Measurements from ENCODE around the gene RTF1.
"Not testable (repeated sequence)": the region's sequence is repeated elsewhere in the genome, so short reads cannot be mapped to it uniquely, and the experiment has no call there.

The RTF1 gene

GRCh38 chr15:41435037-41435786 lies 18.3 kb downstream of the RTF1 start:
- no peak for DNase-seq

DNA sequence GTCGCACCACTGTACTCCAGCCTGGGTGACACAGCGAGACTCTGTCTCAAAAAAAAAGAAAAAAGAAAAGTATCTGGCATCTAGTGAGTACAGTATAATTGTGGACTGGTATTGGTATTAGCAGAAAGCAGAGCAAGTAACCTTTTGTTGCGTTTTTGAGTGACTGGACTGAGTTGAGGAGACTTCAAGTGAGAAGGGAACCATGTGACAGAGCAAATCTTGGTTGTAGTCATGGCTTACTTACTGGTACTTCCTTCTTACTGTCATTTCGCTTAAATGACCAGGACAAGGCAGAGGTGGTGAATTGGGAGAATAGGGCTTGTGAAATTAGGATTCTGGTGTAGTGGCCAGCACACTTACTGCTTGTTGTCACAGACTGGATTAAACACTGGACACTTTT lies 20.6 kb downstream of the RTF1 start:
- DNase-seq, result no peak

DNA sequence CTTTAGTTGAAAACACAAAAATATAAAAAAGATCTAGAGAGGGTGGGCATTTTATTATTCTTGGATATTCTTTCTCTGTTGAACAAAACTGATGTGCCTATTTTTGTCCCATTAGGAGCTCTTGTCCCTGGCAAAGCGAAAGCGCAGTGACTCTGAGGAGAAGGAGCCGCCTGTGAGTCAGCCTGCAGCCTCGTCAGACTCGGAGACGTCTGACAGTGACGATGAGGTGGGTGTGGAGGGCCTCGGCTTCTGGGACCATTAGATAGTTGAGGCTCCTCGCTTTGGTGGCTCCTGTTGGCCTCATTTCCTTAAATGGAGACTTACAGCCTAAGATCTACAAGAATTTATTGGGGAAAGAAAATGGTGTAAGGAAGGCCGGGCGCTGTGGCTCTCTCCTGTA lies 21.3 kb downstream of the RTF1 start:
- DNase-seq, result peak in 30 of 58 donors; percentile 0 to 42 (median 10)

- not testable (repeated sequence) for DNase-seq
Measured at GRCh38 chr15:41438745-41439144, 21.9 kb downstream of the RTF1 start.

- no peak for DNase-seq
Measured at GRCh38 chr15:41443275-41443674, 26.4 kb downstream of the RTF1 start.

- no peak for DNase-seq
Measured at GRCh38 chr15:41445399-41445798, 28.5 kb downstream of the RTF1 start.

GRCh38 chr15:41462084-41462795 lies 45.3 kb downstream of the RTF1 start:
- DNase-seq, result no peak

- no peak for DNase-seq
Measured at GRCh38 chr15:41464889-41465580, 48.1 kb downstream of the RTF1 start.

DNA sequence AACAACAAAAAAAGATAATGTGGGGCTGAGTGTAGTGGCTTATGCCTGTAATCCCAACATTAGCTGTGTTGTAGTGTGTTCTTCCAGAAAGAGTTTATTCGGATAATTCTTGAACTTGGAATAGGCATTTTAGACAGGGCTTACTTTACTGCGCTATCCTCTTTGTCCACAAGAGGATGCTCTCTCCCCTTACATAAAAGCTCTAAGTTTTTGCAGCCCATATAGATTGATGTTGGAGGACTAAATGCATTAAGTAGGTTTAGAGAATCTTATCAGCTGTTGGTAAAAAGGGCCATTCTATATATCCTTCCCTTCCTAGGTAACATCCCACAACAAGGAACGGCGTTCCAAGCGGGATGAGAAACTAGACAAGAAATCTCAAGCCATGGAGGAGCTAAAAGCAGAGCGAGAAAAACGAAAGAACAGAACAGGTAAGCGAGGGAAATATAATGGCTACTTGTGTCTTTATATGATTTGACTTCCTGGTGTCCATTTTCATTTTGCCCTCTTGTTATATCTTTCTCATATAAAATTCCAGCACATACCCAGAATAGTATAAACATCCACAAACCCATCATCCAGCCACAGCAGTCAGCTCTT lies 49.0 kb downstream of the RTF1 start:
- no peak for DNase-seq

DNA sequence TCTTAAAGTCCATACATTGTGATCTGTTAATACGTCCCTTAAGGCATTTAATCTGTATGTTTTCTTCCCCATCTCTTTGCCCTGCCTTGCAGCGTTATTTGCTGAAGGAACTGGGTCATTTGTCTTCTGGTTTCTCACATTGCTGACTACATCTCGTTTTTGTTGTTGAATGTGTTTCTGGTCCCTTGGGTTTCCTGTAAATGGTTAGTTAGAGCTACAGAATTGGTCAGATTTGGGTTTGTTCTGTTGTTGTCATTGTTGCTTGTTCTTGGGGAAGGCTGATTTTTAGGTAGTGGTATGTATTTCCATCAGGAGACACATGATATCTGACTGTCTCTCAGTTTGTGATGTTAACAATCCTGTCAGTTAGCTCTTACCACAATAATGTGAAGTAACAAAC lies 49.8 kb downstream of the RTF1 start:
- no peak for DNase-seq

- DNase-seq, result not testable (repeated sequence)
Measured at GRCh38 chr15:41469644-41470043, 52.7 kb downstream of the RTF1 start.

GRCh38 chr15:41473418-41473817 lies 56.5 kb downstream of the RTF1 start:
- DNase-seq, result no peak

DNA sequence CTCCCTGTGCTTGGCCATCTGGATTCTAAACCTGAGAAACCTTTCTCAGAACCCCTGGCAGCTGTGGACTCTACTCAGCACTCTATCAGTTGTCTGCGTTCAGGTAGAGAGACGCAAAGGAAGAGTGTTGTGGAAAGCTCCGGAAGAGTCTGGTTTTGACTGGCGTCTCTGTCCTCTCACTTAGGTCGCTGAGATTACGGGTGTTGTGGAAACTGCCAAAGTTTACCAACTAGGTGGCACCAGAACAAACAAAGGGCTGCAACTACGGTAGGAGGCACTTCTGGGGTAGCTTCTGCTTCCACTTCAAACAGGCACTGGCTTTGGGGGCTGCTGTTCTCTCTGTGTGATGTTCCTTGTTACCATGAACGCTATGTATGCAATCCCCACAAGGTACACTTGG lies 57.5 kb downstream of the RTF1 start:
- no peak for DNase-seq

GRCh38 chr15:41474941-41475340 lies 58.0 kb downstream of the RTF1 start:
- no peak for DNase-seq

- DNase-seq, result peak in 2 of 58 donors; percentile 12 to 28
Measured at GRCh38 chr15:41476416-41477048, 59.6 kb downstream of the RTF1 start.

DNA sequence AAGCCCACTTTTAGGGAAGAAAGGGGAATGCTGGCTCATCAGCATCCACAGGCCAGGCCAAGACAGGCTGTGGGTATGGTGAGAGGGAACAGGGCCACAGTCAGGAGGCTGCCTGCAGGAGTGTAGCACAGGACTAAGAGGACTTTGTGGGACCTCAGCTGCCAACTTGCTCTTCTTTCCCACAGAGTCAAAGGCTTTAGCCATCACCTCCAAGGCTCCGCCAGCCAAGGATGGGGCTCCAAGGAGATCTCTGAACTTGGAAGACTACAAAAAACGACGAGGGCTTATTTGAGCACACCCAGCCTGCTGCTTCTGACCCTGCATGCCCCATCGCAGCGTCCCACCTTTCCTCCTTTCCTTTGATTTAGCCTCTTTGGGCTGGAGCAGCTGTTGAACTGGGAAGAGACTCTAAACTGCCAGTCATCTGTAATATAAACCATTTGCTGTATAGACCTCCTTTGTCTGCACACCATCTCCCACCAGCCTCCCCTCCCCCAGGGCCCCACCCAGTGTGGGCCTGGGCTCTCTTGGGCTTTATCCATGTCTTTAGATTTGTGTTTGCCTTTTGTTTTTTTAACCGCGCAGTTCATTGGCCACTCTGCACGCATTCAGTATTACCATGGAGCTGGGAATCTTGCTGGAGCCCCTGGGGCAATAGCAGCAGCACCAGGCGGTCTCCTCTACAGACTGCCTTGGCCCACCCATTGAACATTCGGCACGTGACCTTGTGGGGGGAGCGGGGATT lies 63.7 kb downstream of the RTF1 start:
- DNase-seq, result no peak

GRCh38 chr15:41482110-41482877 lies 65.4 kb downstream of the RTF1 start:
- no peak for DNase-seq

DNA sequence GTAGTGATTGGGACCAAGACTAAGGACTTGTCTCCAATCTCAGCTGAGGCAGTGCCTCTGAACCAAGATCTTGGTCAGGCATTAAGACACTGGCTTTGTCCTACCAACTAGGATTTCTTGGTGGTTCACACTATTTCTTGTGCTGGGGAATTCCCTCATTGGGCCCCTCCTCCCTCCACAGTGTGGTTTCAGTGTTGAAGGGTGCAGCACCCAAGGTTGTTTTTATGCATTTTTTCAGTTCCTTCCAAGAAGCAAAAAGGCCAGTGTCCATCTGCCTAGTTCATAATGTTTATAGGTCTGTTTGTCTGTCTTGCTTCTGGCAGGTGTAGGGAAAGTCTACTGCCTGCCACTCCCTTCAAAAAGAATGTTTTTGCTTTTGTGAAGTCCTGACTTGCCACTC lies 66.2 kb downstream of the RTF1 start:
- DNase-seq, result no peak

GRCh38 chr15:41483519-41483918 lies 66.6 kb downstream of the RTF1 start:
- no peak for DNase-seq

Data from anterior cingulate cortex (tissue), 58 donors.